Kidney (tissue), 14 donors: ENCODE measurements around the gene ARID1B. TPM values are rescaled to one million over a fixed set of nuclear protein-coding genes. Genes with fewer than 3 reads are reported as not detected.
A peak's percentile ranks its signal among the peaks of the same experiment; 100 is the strongest.

Source experiments
- DNase-seq, 5 donors: peaks; one replicate each; pipeline ENCODE4 v3.0.0-alpha.2; 2013 to 2020
- FAIRE-seq: peaks from 2 replicates; lab custom pipeline; 2012; peaks lifted over from hg19 to GRCh38; lab: Jason Lieb, UNC
- H3K27ac ChIP-seq, 2 donors: one replicate each; pipeline ENCODE4 v1.7.0; 2013; ENCODE audit warnings: low read depth in 2 of 2, low read length in 2 of 2, inconsistent platforms in 1 of 2
- H3K27me3 ChIP-seq: one replicate; pipeline ENCODE4 v1.7.1; 2013; ENCODE audit warnings: low read length, inconsistent platforms; ENCODE audit not compliant: control insufficient read depth, insufficient read depth
- H3K36me3 ChIP-seq, 3 donors: one replicate each; pipeline versions ENCODE4 v1.7.0 to v1.7.1; 2013; ENCODE audit warnings: low read length in 3 of 3, control low read depth in 1 of 3, inconsistent platforms in 1 of 3; ENCODE audit not compliant: insufficient read depth in 3 of 3, control insufficient read depth in 2 of 3
- H3K4me1 ChIP-seq, 3 donors: one replicate each; pipeline versions ENCODE4 v1.7.0 to v1.7.1; 2013; ENCODE audit warnings: low read length in 3 of 3, inconsistent platforms in 1 of 3, low read depth in 1 of 3; ENCODE audit not compliant: control insufficient read depth in 2 of 3, insufficient read depth in 2 of 3
- H3K4me3 ChIP-seq, 3 donors: one replicate each; pipeline versions ENCODE4 v1.7.0 to v1.8.1; 2013; ENCODE audit warnings: low read length in 3 of 3, control low read depth in 1 of 3, inconsistent platforms in 1 of 3
- H3K9ac ChIP-seq, 3 donors: one replicate each; pipeline versions ENCODE4 v1.7.0 to v1.7.1; 2013; ENCODE audit warnings: low read length in 3 of 3, control low read depth in 1 of 3, inconsistent platforms in 1 of 3
- H3K9me3 ChIP-seq, 3 donors: one replicate each; pipeline versions ENCODE4 v1.7.0 to v1.7.1; 2013; ENCODE audit warnings: low read length in 3 of 3, control low read depth in 1 of 3, inconsistent platforms in 1 of 3; ENCODE audit not compliant: control insufficient read depth in 2 of 3, insufficient read depth in 1 of 3
- CTCF ChIP-seq: IDR thresholded peaks from 3 replicates; pipeline ENCODE4 v1.5.1; 2012; ENCODE audit warnings: mild to moderate bottlenecking, moderate library complexity, borderline replicate concordance; ENCODE audit not compliant: insufficient read depth; ENCODE audit errors: extremely low read depth
- intact Hi-C: fragments of 100-400 bp; cut with DNase I; formaldehyde crosslinking; loops from one replicate; pipeline ENCODE4 v1.11.1; 2022
- polyA plus RNA-seq: library from polyadenylated mRNA; stranded (reverse); fragments of 350-450 nt; fragmentation: Illumina TruSeq; extraction: RNeasy Lipid Tissue Mini Kit (QIAGEN cat#74804); gene quantifications from one replicate; pipeline ENCODE4 v1.2.3, GENCODE V29; 2014; ENCODE audit warnings: low read depth, low replicate concordance; ENCODE audit not compliant: insufficient read depth
- total RNA-seq: library from RNA; stranded (reverse); fragmentation: NEBNext Ultra II Directional; extraction: Animal tissue kit (Norgen Biotek cat#: 25700); gene quantifications from one replicate; pipeline ENCODE4 v1.2.1, GENCODE V29; 2021
- donor health status: control.
- donor health status: control.
- donor health status: control.
- donor health status: control.
- donor health status: control.
- donor health status: DM: yes; HTN: yes; CAD: no.
- donor health status: Normal renal cell carcinoma (clear cell type).

The ARID1B gene
- total and polyA plus RNA-seq, 2 donors from 2014 or later: 16.4 to 110 TPM

- Histone ChIP-seq H3K27ac (peak overlapping the region in 1 of 2 donors; percentile 26), H3K9ac (peak overlapping the region in 1 of 3 donors; percentile 8)
- peak; percentile 43 for TF ChIP-seq CTCF
These were observed 176.4 kb downstream of the ARID1B start for GRCh38 chr6:156953479-156954146.

GRCh38 chr6:156954191-156954590, 177.0 kb downstream of the ARID1B start:
- Histone ChIP-seq H3K4me1 (peaks cover 7 to 37% (median 30%) of the 10 kb centered on the region in 3 donors), H3K4me3 (no peak overlapping the region), H3K36me3 (no peaks in the 10 kb centered on the region), H3K27ac (no peak overlapping the region), H3K9ac (no peak overlapping the region), H3K27me3 (no peaks in the 10 kb centered on the region), H3K9me3 (no peaks in the 10 kb centered on the region)
- intact Hi-C loops: no loop called here
- TF ChIP-seq CTCF: no peak
- FAIRE-seq (no peak), DNase-seq (peak in 1 of 5 donors; percentile 38)

More at GRCh38 chr6:156953479-156954146, 176.4 kb downstream of the ARID1B start:
- peak overlapping the region in 1 of 3 donors; percentile 17 for H3K4me3 ChIP-seq
- intact Hi-C loops: no loop called here
- H3K27me3 ChIP-seq: no peaks in the 10 kb centered on the region
- H3K9me3 ChIP-seq: no peaks in the 10 kb centered on the region
- DNase-seq (peak in 4 of 5 donors; percentile 86 to 97 (median 92)), FAIRE-seq (peak; percentile 92)
- no peaks in the 10 kb centered on the region for H3K36me3 ChIP-seq
- H3K4me1 ChIP-seq: peaks cover 7 to 37% (median 31%) of the 10 kb centered on the region in 3 donors

GRCh38 chr6:156954816-156955215, 177.6 kb downstream of the ARID1B start:
- DNase-seq: peak in 4 of 5 donors; percentile 55 to 70 (median 63)
- Histone ChIP-seq H3K4me3 (no peak overlapping the region), H3K27ac (no peak overlapping the region), H3K27me3 (no peaks in the 10 kb centered on the region), H3K36me3 (no peaks in the 10 kb centered on the region), H3K9ac (no peak overlapping the region), H3K4me1 (peaks cover 7 to 37% (median 27%) of the 10 kb centered on the region in 3 donors), H3K9me3 (no peaks in the 10 kb centered on the region)
- TF ChIP-seq CTCF: no peak
- no peak for FAIRE-seq
- intact Hi-C loops: no loop called here
